ENCODE measurements around the gene CREM. TPM values are rescaled to one million over a fixed set of nuclear protein-coding genes. Genes with fewer than 3 reads are reported as not detected.

Gene CREM
- polyA plus RNA-seq, 3 donors from 2014 or later, result 51.4 to 84.0 (median 59.1) TPM

DNA sequence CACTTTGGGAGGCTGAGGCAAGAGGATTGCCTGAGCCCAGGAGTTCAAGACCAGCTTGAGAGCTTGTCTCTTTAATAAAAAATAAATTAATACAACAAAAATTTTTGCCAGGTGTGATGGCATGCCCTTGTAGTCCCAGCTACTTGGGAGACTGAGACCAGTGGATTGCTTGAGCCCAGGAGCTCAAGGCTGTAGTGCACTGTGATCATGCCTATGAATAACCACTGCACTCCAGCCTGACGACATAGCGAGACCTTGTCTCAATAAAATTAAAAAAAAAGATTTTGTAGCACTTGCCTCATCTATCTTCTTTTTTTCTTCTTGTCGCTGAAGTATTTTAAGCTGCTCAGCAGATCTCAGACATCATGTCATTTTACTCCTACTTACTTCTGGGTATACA lies 26.3 kb downstream of the CREM start:
- peaks cover 23 to 29% of the 10 kb centered on the region in 2 donors for H3K4me1 Mint-ChIP-seq
- H3K9me3 Mint-ChIP-seq, result no peaks in the 10 kb centered on the region
- DNase-seq, result no peak
- H3K4me3 Mint-ChIP-seq, result no peak overlapping the region
- peaks cover 0 to 15% (median 10%) of the 10 kb centered on the region in 3 donors for H3K36me3 Mint-ChIP-seq
- H3K27me3 Mint-ChIP-seq (ENCODE audit: low read depth in 3 of 3), result peaks cover 3 to 10% (median 4%) of the 10 kb centered on the region in 3 donors
- H3K27ac Mint-ChIP-seq, result peak overlapping the region in 2 of 6 donors; percentile 32 to 53

DNA sequence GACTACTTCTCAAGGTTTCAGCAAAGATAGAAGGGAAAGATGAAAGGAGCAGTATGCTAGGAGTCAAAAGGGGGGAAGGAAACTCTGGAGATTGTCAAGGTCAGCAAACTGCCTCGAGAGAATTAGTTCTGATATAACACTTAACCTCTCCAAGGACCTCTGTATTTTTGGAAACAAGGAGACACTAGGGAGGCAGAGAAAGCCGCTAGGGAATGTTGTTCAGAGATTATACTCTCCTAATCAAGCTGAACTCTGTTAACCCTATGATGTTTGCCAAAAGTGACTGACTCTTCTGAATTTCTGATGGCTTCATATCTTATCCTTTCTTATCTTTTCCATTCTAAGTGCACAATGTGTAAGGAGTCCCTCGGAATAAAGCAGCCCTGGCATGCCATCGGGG lies 27.1 kb downstream of the CREM start:
- Mint-ChIP-seq H3K4me1 (peaks cover 23 to 24% of the 10 kb centered on the region in 2 donors), H3K9me3 (no peaks in the 10 kb centered on the region), H3K27me3 (ENCODE audit: low read depth in 3 of 3) (peaks cover 3 to 10% (median 4%) of the 10 kb centered on the region in 3 donors), H3K4me3 (no peak overlapping the region), H3K27ac (peak overlapping the region in 3 of 6 donors; percentile 33 to 78 (median 61)), H3K36me3 (peaks cover 0 to 15% (median 10%) of the 10 kb centered on the region in 3 donors)
- DNase-seq, result no peak

DNA sequence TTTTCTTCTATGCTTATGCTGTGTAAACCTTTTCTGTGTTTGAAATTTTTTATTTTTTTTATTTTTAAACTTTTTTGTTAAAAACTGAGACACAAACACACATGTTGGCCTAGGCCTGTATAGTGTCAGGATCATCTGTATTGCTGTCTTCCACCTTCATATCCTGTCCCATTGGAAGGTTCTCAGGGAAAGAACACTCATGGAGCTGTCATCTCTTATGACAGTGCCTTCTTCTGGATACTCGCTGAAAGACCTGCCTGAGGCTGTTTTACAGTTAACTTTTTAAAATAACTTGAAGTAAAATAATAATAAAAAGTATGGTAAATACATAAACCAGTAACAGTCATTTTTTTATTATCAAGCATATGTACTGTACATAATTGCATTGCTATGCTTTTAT lies 34.1 kb downstream of the CREM start:
- H3K4me1 Mint-ChIP-seq, result no peaks in the 10 kb centered on the region
- peaks cover 0 to 4% (median 3%) of the 10 kb centered on the region in 3 donors for H3K36me3 Mint-ChIP-seq
- no peak overlapping the region for H3K4me3 Mint-ChIP-seq
- H3K27ac Mint-ChIP-seq, result no peak overlapping the region
- DNase-seq, result no peak
- H3K9me3 Mint-ChIP-seq, result no peaks in the 10 kb centered on the region
- H3K27me3 Mint-ChIP-seq (ENCODE audit: low read depth in 3 of 3), result peaks cover 0 to 2% (median 0%) of the 10 kb centered on the region in 3 donors

DNA sequence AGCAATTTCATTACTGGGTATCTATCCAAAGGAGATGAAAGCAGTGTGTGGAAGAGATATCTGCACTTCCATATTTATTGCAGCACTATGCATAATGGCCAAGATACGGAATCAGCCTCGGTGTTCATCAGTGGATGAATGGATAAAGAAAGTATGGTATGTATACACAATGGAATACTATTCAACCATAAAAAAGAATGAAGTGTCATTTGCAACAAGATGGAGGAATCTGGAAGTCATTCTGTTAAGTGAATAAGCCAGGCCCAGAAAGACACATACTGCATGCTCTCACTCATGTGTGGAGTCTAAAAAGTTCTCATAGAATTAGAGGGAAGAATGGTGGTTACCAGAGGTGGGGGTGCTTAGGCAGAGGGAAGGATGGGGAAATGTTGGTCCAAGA lies 35.3 kb downstream of the CREM start:
- Mint-ChIP-seq H3K36me3 (peaks cover 0 to 4% (median 3%) of the 10 kb centered on the region in 3 donors), H3K27ac (peak overlapping the region in 3 of 6 donors; percentile 5 to 62 (median 22)), H3K27me3 (ENCODE audit: low read depth in 3 of 3) (peaks cover 0 to 2% (median 0%) of the 10 kb centered on the region in 3 donors), H3K9me3 (no peaks in the 10 kb centered on the region), H3K4me1 (no peaks in the 10 kb centered on the region), H3K4me3 (no peak overlapping the region)
- DNase-seq, result no peak

GRCh38 chr10:35165136-35165535 lies 38.5 kb downstream of the CREM start:
- Mint-ChIP-seq H3K27ac (peak overlapping the region in 3 of 6 donors; percentile 46 to 83 (median 60)), H3K36me3 (peaks cover 0 to 4% (median 0%) of the 10 kb centered on the region in 3 donors), H3K27me3 (ENCODE audit: low read depth in 3 of 3) (no peaks in the 10 kb centered on the region), H3K9me3 (no peaks in the 10 kb centered on the region), H3K4me1 (no peaks in the 10 kb centered on the region), H3K4me3 (no peak overlapping the region)
- no peak for DNase-seq

DNA sequence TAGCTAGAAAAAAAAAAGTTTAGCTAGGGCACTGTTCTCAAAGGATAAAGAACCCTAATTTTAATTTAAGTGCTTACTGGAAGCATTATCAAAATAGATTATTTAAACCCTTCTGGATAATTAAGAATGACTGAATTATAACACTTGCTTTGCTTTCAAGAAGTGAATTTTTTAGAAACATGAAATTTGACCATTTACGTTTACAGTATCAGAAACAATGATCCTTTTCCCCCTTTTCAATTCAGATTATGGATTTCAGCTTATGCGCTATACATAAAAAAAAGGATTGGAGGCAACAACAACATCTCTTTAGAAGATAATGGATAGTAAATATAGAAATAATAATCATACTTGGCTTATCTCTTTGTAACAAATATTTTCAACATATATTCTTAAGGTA lies 39.2 kb downstream of the CREM start:
- Mint-ChIP-seq H3K27ac (no peak overlapping the region), H3K4me3 (no peak overlapping the region), H3K36me3 (peaks cover 0 to 4% (median 0%) of the 10 kb centered on the region in 3 donors), H3K27me3 (ENCODE audit: low read depth in 3 of 3) (no peaks in the 10 kb centered on the region), H3K9me3 (no peaks in the 10 kb centered on the region), H3K4me1 (no peaks in the 10 kb centered on the region)
- DNase-seq, result no peak

DNA sequence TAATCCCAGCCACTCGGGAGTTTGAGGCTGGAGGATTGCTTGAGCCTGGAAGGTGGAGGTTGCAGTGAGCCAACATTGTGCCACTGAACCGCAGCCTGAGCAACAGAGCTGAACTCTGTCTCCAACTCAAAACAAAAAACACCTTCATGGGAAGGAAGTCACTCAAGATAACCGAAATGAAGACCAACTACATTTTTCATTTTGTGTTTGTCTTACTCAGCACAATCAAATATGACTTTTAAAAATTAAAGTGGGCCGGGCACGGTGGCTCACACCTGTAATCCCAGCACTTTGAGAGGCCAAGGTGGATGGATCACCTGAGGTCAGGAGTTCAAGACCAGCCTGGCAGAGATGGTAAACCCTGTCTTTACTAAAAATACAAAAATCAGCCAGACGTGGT lies 40.0 kb downstream of the CREM start:
- Mint-ChIP-seq H3K4me1 (no peaks in the 10 kb centered on the region), H3K4me3 (no peak overlapping the region), H3K36me3 (peaks cover 0 to 4% (median 0%) of the 10 kb centered on the region in 3 donors), H3K27ac (no peak overlapping the region), H3K9me3 (no peaks in the 10 kb centered on the region), H3K27me3 (ENCODE audit: low read depth in 3 of 3) (no peaks in the 10 kb centered on the region)
- no peak for DNase-seq

DNA sequence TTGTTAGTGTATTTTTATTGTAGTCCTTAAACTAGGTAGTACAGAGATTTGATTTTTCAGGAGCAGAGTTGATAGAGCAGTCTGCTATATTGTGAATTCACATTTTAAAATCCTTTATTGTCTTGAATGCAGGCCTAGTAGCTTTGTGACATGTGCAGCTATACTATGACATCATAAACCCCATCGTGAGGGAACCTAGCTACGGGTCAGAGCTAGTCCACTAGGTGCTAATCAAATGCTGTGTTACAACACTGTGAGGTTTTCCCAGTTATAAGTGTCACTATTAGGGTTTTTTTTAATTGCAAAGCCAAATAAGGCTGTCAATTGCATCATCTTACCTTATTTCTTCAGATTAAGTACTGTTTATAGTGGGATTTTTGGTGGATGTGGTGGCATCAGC lies 40.7 kb downstream of the CREM start:
- Mint-ChIP-seq H3K27ac (peak overlapping the region in 5 of 6 donors; percentile 21 to 50 (median 31)), H3K36me3 (peaks cover 0 to 4% (median 0%) of the 10 kb centered on the region in 3 donors), H3K27me3 (ENCODE audit: low read depth in 3 of 3) (peaks cover 0 to 1% (median 0%) of the 10 kb centered on the region in 3 donors), H3K4me1 (peaks cover 0 to 2% of the 10 kb centered on the region in 2 donors), H3K4me3 (no peak overlapping the region), H3K9me3 (no peaks in the 10 kb centered on the region)
- no peak for DNase-seq

GRCh38 chr10:35172146-35172545 lies 45.5 kb downstream of the CREM start:
- peaks cover 0 to 9% (median 6%) of the 10 kb centered on the region in 3 donors for H3K36me3 Mint-ChIP-seq
- no peaks in the 10 kb centered on the region for H3K9me3 Mint-ChIP-seq
- H3K4me1 Mint-ChIP-seq, result peaks cover 0 to 2% of the 10 kb centered on the region in 2 donors
- H3K27ac Mint-ChIP-seq, result peak overlapping the region in 4 of 6 donors; percentile 9 to 83 (median 56)
- no peak for DNase-seq
- H3K4me3 Mint-ChIP-seq, result no peak overlapping the region
- peaks cover 0 to 1% (median 0%) of the 10 kb centered on the region in 3 donors for H3K27me3 Mint-ChIP-seq (ENCODE audit: low read depth in 3 of 3)

- peaks cover 0 to 2% of the 10 kb centered on the region in 2 donors for H3K4me1 Mint-ChIP-seq
- H3K4me3 Mint-ChIP-seq, result no peak overlapping the region
- peaks cover 0 to 1% (median 0%) of the 10 kb centered on the region in 3 donors for H3K27me3 Mint-ChIP-seq (ENCODE audit: low read depth in 3 of 3)
- no peaks in the 10 kb centered on the region for H3K9me3 Mint-ChIP-seq
- DNase-seq, result no peak
- peak overlapping the region in 3 of 6 donors; percentile 9 to 83 (median 17) for H3K27ac Mint-ChIP-seq
- peaks cover 0 to 9% (median 6%) of the 10 kb centered on the region in 3 donors for H3K36me3 Mint-ChIP-seq
These were observed 45.9 kb downstream of the CREM start for GRCh38 chr10:35172574-35172973.

DNA sequence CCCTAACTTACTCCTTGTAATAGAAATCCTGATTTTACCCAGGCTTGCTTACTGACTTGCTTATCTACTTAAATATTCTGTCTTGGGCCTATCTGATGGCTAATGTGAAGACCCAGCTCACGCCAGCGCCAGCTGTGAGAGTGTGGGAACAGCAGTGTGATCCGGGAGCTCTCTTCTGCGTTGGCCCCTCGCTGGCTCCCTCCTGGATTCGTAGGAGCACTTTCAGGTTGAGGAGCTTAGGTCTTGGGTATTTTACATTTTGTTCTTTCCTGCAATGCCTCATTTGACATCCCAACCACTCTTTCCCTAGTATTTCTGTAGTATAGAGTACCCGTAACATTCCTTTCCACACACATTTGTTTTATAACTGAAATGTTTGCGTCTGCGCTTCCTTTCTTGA lies 51.7 kb downstream of the CREM start:
- Mint-ChIP-seq H3K27me3 (ENCODE audit: low read depth in 3 of 3) (no peaks in the 10 kb centered on the region), H3K4me3 (no peak overlapping the region), H3K27ac (peak overlapping the region in 2 of 6 donors; percentile 27 to 68), H3K36me3 (peaks cover 3 to 15% (median 12%) of the 10 kb centered on the region in 3 donors), H3K9me3 (no peaks in the 10 kb centered on the region), H3K4me1 (no peaks in the 10 kb centered on the region)
- DNase-seq, result no peak

GRCh38 chr10:35182631-35183510 lies 56.2 kb downstream of the CREM start:
- no peak for DNase-seq
- no peaks in the 10 kb centered on the region for H3K4me1 Mint-ChIP-seq
- no peaks in the 10 kb centered on the region for H3K27me3 Mint-ChIP-seq (ENCODE audit: low read depth in 3 of 3)
- H3K27ac Mint-ChIP-seq, result peak overlapping the region in 2 of 6 donors; percentile 37 to 41
- no peaks in the 10 kb centered on the region for H3K9me3 Mint-ChIP-seq
- H3K4me3 Mint-ChIP-seq, result no peak overlapping the region
- H3K36me3 Mint-ChIP-seq, result peaks cover 3 to 11% (median 9%) of the 10 kb centered on the region in 3 donors

DNA sequence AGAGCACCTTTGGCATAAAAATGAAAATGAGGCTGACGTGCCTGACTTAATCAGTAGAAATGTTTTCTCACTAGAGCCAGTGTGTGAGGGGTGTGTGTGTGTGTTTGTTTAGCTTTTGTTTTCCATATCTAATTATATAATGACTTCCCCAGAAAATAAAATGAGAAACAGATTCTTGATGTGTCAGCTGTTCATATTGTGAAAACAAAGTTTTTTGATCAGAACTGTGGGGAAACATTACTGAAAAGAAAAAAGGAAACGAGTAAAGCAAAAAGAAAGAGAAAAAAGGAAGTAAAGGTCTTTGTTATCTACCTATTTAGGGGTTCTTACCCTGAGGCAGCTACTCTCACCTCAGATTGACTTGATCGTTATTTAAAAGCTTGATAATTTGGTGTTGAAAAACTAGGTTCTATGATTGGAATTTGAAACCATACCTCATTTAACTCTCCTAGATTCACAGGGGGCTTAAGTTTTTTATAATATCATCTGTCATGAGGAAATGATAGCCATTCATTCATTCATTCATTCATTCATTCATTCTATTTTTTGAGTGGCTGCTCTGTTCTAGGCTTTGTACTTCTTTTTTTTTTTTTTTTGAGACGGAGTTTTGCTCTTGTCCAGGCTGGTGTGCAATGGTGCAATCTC lies 58.0 kb downstream of the CREM start:
- no peak overlapping the region for H3K4me3 Mint-ChIP-seq
- no peaks in the 10 kb centered on the region for H3K4me1 Mint-ChIP-seq
- no peak for DNase-seq
- H3K36me3 Mint-ChIP-seq, result peaks cover 0 to 9% (median 4%) of the 10 kb centered on the region in 3 donors
- H3K27ac Mint-ChIP-seq, result peak overlapping the region in 4 of 6 donors; percentile 8 to 58 (median 46)
- H3K9me3 Mint-ChIP-seq, result no peaks in the 10 kb centered on the region
- no peaks in the 10 kb centered on the region for H3K27me3 Mint-ChIP-seq (ENCODE audit: low read depth in 3 of 3)

Data from immature natural killer cell (primary cell).